Mucosa of stomach (tissue), 1 donor: Measurements from ENCODE around the gene MCRS1.

Source experiments
- H3K27me3 ChIP-seq: one replicate; pipeline ENCODE4 v1.7.0; 2013; ENCODE audit warnings: mild to moderate bottlenecking, low read length; ENCODE audit not compliant: control insufficient read depth, insufficient read depth
- H3K36me3 ChIP-seq: one replicate; pipeline ENCODE4 v1.7.0; 2013; ENCODE audit warnings: low read length; ENCODE audit not compliant: control insufficient read depth, insufficient read depth
- H3K4me1 ChIP-seq: one replicate; pipeline ENCODE4 v1.7.0; 2013; ENCODE audit warnings: mild to moderate bottlenecking, low read length; ENCODE audit not compliant: control insufficient read depth, insufficient read depth
- H3K4me3 ChIP-seq: one replicate; pipeline ENCODE4 v1.7.0; 2013; ENCODE audit warnings: low read length
- H3K9ac ChIP-seq: one replicate; pipeline ENCODE4 v1.7.0; 2013; ENCODE audit warnings: mild to moderate bottlenecking, low read length, moderate library complexity
- H3K9me3 ChIP-seq: one replicate; pipeline ENCODE4 v1.7.0; 2013; ENCODE audit warnings: mild to moderate bottlenecking, low read length, moderate library complexity; ENCODE audit not compliant: control insufficient read depth
- donor health status: Pancreatic carcinoma.

Gene MCRS1

DNA sequence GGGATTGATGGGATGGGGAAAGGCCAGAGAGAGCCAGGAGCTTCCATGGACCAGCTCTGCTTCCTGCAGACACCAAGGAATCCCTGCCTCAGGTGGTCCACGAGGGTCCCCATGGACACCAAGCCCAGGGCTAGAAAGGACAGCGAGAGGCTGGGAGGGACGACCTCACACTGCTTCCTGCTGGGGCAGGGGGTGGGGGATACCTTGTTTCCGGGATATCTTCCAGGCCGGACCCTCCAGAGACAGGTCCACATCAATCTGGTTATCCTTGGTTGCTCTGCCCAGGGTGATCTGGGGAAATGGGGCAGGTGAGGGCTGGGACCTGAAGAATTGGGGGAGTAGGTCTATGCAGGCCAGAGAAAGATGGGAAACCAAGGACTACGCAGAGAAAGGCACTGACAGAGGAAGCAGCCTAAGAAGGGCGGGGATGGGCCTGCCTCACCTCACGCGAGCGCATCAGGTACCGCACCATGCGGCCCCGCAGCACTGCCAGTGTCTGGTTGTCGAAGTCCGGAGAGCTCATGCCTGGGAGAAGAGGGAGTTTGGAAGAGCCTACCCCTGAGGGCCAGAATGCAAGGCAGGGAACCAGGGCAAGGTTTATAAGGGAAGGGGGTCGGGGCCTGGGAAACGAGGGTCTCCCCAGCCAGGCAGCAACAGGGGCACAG, 8.8 kb downstream of the MCRS1 start:
- Histone ChIP-seq H3K4me3 (no peak overlapping the region), H3K36me3 (peaks cover 44% of the 10 kb centered on the region), H3K4me1 (no peaks in the 10 kb centered on the region), H3K9me3 (no peaks in the 10 kb centered on the region), H3K9ac (no peak overlapping the region), H3K27me3 (no peaks in the 10 kb centered on the region)

DNA sequence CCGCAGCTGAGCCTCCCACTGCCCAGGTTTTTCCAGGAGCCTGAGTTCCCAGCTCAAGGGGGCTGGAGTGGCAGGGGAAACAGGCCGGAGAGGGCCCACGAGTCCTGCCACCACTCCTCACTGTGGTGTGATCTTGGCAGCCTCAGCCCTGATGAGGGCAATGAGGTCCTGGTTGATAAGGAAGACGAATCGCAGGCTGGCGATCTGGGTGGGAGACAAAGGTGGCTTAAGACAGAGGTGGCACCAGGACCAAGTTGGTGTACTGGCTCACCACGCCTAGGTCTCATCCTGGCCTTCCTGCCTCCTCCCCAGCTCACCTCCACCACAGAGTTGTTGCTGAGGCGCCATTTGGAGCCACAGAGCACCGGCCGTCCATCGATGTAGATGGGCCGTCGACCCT, 9.4 kb downstream of the MCRS1 start:
- Histone ChIP-seq H3K36me3 (peaks cover 42% of the 10 kb centered on the region), H3K4me3 (no peak overlapping the region), H3K27me3 (no peaks in the 10 kb centered on the region), H3K9me3 (no peaks in the 10 kb centered on the region), H3K4me1 (no peaks in the 10 kb centered on the region), H3K9ac (no peak overlapping the region)

DNA sequence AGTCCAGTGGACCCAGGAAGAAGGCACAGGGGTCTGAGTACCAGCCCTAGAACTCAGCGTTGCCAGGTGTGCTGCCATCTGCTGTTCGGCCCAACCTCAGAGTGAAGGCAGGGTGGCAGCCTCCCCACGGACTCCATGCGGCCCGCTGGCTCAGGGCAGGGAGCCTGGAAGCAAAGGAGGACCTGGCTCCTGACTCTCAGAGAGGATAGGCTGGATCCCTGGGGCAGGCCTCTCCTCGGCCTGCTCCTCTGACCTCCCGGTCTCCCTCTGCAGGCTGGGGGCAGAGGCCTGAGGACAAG, 10.1 kb downstream of the MCRS1 start:
- Histone ChIP-seq H3K4me1 (no peaks in the 10 kb centered on the region), H3K27me3 (no peaks in the 10 kb centered on the region), H3K4me3 (no peak overlapping the region), H3K9ac (no peak overlapping the region), H3K36me3 (peaks cover 37% of the 10 kb centered on the region), H3K9me3 (no peaks in the 10 kb centered on the region)

DNA sequence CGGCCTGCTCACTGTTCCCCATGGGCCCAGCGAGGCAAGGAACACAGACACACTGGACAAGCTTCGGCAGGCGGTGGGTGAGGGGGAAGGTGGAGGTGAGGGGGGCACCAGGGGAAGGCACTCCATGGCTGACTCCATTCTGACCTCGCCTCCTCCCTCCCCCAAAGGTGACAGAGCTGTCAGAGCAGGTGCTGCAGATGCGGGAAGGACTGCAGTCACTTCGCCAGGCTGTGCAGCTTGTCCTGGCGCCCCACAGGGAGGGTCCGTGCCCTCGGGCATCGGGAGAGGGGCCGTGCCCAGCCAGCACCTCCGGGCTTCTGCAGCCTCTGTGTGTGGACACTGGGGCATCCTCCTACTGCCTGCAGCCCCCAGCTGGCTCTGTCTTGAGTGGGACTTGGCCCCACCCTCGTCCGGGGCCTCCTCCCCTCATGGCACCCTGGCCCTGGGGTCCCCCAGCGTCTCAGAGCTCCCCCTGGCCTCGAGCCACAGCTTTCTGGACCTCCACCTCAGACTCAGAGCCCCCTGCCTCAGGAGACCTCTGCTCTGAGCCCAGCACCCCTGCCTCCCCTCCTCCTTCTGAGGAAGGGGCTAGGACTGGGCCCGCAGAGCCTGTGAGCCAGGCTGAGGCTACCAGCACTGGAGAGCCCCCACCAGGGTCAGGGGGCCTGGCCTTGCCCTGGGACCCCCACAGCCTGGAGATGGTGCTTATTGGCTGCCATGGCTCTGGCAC, 10.6 kb downstream of the MCRS1 start:
- Histone ChIP-seq H3K4me3 (no peak overlapping the region), H3K9me3 (no peaks in the 10 kb centered on the region), H3K4me1 (no peaks in the 10 kb centered on the region), H3K9ac (no peak overlapping the region), H3K36me3 (peaks cover 34% of the 10 kb centered on the region), H3K27me3 (no peaks in the 10 kb centered on the region)

DNA sequence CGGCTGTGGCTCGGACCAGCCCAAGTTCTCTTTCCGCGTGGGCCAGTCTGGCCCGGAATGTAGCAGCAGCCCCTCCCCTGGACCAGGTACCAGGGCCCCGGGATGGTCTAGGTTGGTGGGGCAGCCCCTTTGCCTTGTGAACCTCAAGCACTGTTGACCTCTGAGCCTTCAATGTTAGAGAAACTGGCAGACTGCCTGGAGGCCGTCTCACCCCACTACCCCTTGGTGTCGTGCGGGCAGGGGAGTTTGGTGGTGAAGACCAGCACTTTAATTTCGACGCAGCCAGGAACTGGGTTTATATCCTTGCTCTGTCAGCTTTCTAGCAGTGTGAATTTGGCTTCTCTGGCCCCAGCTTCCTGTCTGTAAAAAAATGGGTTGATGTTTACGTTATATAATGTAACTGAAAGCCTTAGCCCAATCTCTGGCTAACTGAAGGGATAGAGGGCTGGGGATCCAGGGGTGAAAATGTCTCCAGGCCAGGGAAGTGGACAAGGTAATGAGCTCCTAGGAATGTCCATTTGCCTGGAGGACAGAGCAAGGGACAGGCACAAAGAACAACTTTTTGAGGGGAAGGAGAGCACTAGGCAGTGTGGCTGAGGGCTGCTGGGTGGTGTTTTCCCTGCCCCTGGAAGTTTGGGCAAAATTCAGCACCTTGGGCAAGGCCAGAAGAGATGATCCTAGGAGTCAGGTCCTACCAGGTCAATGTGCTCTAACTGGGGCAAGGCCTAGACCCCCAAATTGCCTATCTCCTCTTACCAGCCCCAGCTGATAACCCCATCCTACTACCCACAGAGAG, 11.4 kb downstream of the MCRS1 start:
- Histone ChIP-seq H3K9ac (no peak overlapping the region), H3K4me1 (no peaks in the 10 kb centered on the region), H3K4me3 (no peak overlapping the region), H3K9me3 (no peaks in the 10 kb centered on the region), H3K36me3 (peaks cover 28% of the 10 kb centered on the region), H3K27me3 (no peaks in the 10 kb centered on the region)

DNA sequence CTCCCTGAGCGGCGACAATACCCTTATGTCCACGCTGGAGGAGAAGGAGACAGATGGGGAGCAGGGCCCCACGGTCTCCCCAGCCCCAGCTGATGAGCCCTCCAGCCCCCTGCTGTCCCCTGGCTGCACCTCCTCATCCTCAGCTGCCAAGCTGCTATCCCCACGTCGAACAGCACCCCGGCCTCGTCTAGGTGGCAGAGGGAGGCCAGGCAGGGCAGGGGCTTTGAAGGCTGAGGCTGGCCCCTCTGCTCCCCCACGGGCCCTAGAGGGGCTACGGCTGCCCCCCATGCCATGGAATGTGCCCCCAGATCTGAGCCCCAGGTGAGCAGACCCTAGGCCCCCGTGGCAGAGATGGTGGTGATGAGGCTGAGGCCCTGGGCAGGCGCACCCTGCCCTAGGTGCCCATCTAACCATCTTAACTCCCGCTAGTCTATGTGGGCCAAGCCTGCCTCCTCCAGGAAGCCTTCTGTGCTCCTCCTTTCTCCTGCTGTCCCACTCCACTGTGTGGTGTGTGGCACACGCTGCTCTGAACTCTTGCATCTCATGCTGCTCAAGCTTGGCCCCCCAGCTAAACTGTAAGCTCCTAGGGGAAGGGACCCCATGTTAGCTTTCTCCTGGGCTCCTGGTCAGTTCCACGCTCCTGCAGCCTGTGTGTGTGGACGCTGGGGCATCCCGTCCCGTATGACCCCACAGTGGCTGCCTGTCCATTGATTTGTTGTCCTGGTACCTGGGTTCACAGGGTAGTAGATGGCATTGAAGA, 12.1 kb downstream of the MCRS1 start:
- no peak overlapping the region for H3K4me3 ChIP-seq
- no peak overlapping the region for H3K9ac ChIP-seq
- H3K27me3 ChIP-seq = no peaks in the 10 kb centered on the region
- peaks cover 22% of the 10 kb centered on the region for H3K36me3 ChIP-seq
- no peaks in the 10 kb centered on the region for H3K4me1 ChIP-seq
- no peaks in the 10 kb centered on the region for H3K9me3 ChIP-seq

DNA sequence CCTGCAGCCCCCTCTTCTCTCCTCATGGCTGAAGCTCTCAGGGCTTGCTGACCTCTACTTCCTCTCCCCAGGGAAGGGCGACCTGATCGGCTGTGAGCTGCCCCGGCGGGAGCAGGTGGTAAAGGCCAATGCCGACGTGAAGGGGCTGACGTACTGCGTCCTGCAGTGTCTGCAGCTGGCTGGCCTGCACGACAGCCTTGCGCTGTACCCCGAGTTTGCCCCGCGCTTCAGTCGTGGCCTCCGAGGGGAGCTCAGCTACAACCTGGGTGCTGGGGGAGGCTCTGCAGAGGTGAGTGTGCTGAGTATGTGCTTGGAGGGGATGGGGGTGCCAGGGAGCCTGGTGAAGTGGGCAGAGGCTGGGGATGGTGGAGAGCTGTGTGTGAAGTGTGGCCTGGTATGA, 13.7 kb downstream of the MCRS1 start:
- Histone ChIP-seq H3K9me3 (no peaks in the 10 kb centered on the region), H3K4me1 (peaks cover under 1% of the 10 kb centered on the region), H3K9ac (no peak overlapping the region), H3K27me3 (peaks cover 6% of the 10 kb centered on the region), H3K4me3 (no peak overlapping the region), H3K36me3 (peaks cover 9% of the 10 kb centered on the region)

DNA sequence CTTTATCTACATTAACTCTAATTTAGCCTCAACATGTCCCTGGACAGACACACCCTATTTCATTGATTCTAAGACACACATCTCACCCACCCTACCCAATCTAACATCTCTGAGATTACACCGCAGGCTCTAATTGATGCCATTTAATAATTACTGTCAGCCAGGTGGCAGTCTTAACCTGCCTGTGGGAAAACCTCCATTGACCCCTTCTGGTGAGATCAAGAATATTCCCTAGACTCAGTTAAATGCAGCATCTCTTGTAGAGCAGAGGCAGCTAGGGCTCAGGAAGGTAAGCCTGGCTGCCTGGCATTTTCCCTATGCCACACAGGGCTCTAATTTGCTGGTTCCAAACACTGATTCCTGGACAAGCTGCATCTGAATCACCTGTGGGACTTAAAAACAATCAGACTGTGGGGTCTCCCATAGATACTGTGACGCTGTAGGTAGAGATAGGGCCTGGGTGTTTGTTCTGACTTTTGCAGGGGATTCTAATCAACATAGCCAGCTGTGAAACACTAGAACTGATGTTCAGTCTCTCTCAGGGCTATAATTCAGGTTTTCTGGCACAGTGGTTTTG, 14.3 kb downstream of the MCRS1 start:
- Histone ChIP-seq H3K4me3 (no peak overlapping the region), H3K4me1 (peaks cover 7% of the 10 kb centered on the region), H3K36me3 (peaks cover 3% of the 10 kb centered on the region), H3K9ac (no peak overlapping the region), H3K27me3 (peaks cover 13% of the 10 kb centered on the region), H3K9me3 (no peaks in the 10 kb centered on the region)

DNA sequence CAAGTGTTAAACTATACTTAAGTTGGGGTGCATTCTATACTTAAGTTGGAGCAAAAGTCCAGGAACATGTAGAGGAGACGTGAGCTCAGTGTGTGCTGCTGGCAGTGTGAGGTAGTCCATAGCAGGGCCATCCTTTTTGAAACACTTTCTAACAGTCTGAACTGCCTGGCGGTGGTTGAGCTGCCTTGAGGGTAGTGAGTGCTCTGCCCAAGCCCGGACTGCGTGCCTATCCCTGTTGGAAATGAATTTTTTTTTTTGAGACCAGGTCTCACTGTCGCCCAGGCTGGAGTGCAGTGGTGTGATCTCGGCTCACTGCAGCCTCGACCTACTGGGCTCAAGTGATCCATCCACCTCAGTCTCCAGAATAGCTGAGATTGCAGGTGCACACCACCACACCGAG, 15.0 kb downstream of the MCRS1 start:
- Histone ChIP-seq H3K9me3 (no peaks in the 10 kb centered on the region), H3K36me3 (no peaks in the 10 kb centered on the region), H3K9ac (no peak overlapping the region), H3K4me3 (no peak overlapping the region), H3K4me1 (peaks cover 10% of the 10 kb centered on the region), H3K27me3 (peaks cover 20% of the 10 kb centered on the region)

DNA sequence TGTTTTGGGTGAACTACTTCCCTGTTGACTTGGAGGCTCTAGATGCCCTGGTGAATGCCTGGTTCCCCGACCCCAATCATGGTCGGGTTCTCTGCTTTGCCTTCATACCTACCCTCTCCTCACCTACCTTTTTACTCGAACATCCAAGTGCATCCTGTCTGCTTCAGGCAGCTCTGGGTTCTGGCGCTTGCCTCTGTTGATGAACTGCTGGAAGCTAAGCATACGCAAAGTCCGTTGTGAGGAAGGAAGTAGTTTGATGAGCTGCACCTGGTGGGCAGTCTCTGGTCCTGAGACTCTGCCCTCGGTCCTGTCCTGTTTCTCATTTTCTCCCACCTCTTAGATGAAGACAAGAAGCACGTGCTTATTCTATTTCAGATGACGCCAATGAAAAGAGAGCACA, 15.5 kb downstream of the MCRS1 start:
- H3K27me3 ChIP-seq = peaks cover 24% of the 10 kb centered on the region
- H3K4me1 ChIP-seq = peaks cover 10% of the 10 kb centered on the region
- no peaks in the 10 kb centered on the region for H3K36me3 ChIP-seq
- H3K9ac ChIP-seq = no peak overlapping the region
- no peak overlapping the region for H3K4me3 ChIP-seq
- no peaks in the 10 kb centered on the region for H3K9me3 ChIP-seq

DNA sequence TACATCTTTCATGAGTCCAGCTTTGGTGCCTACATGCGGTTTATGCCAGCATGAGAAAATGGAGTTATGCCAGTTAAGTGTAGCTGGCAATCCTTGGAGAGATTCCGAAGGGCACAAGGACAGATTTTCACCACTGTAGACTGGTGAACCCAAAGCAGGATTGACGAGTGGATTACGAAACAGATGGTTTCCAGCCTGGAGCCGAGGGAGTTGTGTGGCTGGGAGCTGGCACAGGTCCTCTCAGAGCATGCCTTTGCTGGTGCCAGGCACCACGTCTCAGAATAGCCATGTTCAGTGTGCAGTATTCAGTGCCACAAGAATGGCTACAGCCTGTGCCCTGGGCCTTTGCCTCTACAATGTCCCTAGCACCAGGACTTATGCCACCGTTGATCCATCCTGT, 15.9 kb downstream of the MCRS1 start:
- Histone ChIP-seq H3K27me3 (peaks cover 27% of the 10 kb centered on the region), H3K4me3 (no peak overlapping the region), H3K4me1 (peaks cover 10% of the 10 kb centered on the region), H3K9me3 (no peaks in the 10 kb centered on the region), H3K9ac (no peak overlapping the region), H3K36me3 (no peaks in the 10 kb centered on the region)
